Left cardiac atrium (tissue), 4 donors: ENCODE results near the gene DDX39A. TPM values are rescaled to one million over a fixed set of nuclear protein-coding genes. Genes with fewer than 3 reads are reported as not detected.
"Not testable (repeated sequence)": the region's sequence is repeated elsewhere in the genome, so short reads cannot be mapped to it uniquely, and the experiment has no call there.

Experiments used
- ATAC-seq, 2 donors: fragments of 200-7000 bp; cut with Tn5 transposase; one replicate each; pipeline ENCODE4 v1.9.1; 2020; ENCODE audit warnings: mild to moderate bottlenecking in 2 of 2, moderate library complexity in 2 of 2
- DNase-seq: peaks from one replicate; pipeline ENCODE4 v3.0.0-alpha.2; 2020
- intact Hi-C, 2 donors: fragments of 100-400 bp; cut with DNase I; formaldehyde crosslinking; loops; one replicate each; pipeline versions ENCODE4 v1.14.1 to v1.15.1; 2022 to 2023
- total RNA-seq, 2 donors: library from RNA; stranded (reverse); fragmentation: NEBNext Ultra II Directional; extraction: Animal tissue kit (Norgen Biotek cat#: 25700); gene quantifications; one replicate each; pipeline ENCODE4 v1.2.1, GENCODE V29; 2021
- donor health status: DM: no; HTN: yes; CAD: no.
- donor health status: DM: no; HTN: yes; CAD: no; lungs with severe emphysema.
- donor health status: DM: yes; HTN: yes; CAD: no.
- donor health status: Dilated cardiomyopathy.

DDX39A gene
- total RNA-seq, 2 donors from 2014 or later, result 31.8 to 41.6 TPM

DNA sequence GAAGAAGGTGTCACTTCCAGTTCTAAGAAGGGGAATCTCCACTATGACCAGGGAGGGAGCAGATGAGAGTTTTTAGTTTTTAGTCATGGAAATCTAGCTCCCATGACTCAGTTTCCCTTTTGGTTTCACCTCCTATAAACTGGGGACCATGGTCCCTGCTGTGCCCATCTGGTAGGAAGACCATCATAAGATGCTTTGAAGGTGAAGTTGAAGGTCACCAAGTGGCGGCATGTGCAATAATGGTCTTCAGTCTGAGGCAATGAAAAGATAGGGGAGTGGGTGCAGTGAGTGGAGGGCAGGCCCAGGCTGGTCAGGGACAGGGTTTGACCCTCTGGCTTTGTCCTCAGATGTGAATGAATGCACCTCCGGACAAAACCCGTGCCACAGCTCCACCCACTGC lies 22.4 kb downstream of the DDX39A start:
- ATAC-seq, DNase-seq, intact Hi-C loops: not testable (repeated sequence)

GRCh38 chr19:14395710-14396336 lies 23.3 kb downstream of the DDX39A start:
- intact Hi-C loops, result no loop called here
- no peak for DNase-seq
- ATAC-seq, result peak in 1 of 2 donors; percentile 10

DNA sequence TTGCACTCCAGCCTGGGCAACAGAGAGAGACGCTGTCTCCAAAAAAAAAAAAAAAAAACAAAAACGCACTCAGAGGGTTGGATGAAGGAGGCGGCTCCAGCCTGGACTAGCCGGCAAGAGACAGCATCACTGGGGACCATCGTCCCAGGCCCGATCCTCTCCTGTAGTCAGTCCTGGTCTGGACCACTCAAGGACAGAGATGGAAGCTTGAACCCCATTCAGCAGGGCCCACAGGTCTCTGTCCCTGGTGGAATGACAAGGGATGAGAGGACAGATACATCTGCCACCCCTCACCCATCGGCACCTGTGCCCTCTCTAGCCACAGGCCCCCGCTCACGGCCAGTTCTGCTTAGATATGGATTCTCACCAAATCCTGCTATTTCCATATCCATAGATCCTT lies 23.9 kb downstream of the DDX39A start:
- intact Hi-C loops, result no loop called here
- ATAC-seq, result no peak
- DNase-seq, result no peak

DNA sequence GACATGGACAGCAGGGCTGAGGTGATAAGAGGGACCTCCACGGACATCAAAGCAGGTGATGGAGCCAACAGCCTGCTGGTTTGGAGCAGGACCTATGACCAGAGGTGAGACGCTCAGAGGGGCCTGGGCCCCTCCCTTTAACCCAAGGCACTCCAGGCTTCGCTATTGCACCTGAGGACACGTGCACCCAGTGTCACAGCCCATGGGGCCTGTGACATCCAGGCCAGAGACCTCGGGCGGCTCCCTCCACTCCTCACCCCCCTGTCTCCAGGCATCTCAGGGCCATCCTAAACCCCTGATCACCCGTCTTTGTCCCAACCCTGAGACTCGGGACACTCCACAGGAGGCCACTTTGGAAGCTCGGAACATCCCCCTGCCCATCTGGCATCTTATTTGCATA lies 25.0 kb downstream of the DDX39A start:
- intact Hi-C loops, result no loop called here
- DNase-seq (no peak), ATAC-seq (no peak)

DNA sequence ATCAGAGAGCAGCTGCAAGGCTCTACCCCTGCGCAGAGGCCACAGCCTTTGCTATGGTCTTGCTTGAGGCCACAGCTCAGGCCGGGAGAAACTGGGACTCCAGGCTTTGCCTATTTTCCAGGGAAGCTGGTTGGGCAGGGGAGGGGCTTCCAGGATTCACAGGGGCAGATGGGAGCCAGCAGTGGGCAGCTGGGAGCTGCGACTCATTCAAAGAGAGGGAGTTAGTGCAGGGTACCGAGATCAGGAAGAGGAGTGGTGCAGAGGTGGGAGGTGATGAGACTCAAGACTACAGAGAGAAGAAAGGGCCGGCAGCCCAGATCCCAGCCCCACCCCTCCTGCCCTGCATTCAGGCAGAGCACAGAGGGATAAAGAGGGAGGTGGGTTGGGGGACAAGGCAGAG lies 25.8 kb downstream of the DDX39A start:
- intact Hi-C loops, result no loop called here
- ATAC-seq, result no peak
- no peak for DNase-seq

GRCh38 chr19:14391156-14391821 lies 27.9 kb downstream of the DDX39A start:
- DNase-seq, result no peak
- intact Hi-C loops, result no loop called here
- ATAC-seq, result no peak

GRCh38 chr19:14390548-14390947 lies 28.6 kb downstream of the DDX39A start:
- DNase-seq, result no peak
- intact Hi-C loops, result no loop called here
- no peak for ATAC-seq

DNA sequence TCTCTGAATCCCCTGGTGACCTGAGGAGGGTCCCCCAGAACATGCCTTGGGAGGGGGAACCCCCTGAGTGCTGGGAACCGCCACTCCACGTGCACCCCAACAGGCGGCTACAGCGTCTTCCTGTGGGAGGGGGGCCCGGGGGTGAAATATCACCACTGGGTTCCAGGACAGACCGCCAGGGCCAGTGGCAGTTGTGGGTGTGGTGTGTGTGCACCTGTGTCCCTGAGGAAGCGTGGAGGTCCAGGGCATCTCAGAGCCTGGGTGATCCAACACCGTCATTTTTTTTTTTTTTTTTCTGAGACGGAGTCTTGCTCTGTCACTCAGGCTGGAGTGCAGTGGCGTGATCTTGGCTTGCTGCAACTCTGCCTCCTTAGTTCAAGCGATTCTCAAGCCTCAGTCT lies 33.6 kb downstream of the DDX39A start:
- DNase-seq (no peak), ATAC-seq (no peak)
- intact Hi-C loops, result no loop called here

- peak in 1 of 2 donors; percentile 36 for ATAC-seq
Observed at GRCh38 chr19:14383661-14384555, 35.2 kb downstream of the DDX39A start.

DNA sequence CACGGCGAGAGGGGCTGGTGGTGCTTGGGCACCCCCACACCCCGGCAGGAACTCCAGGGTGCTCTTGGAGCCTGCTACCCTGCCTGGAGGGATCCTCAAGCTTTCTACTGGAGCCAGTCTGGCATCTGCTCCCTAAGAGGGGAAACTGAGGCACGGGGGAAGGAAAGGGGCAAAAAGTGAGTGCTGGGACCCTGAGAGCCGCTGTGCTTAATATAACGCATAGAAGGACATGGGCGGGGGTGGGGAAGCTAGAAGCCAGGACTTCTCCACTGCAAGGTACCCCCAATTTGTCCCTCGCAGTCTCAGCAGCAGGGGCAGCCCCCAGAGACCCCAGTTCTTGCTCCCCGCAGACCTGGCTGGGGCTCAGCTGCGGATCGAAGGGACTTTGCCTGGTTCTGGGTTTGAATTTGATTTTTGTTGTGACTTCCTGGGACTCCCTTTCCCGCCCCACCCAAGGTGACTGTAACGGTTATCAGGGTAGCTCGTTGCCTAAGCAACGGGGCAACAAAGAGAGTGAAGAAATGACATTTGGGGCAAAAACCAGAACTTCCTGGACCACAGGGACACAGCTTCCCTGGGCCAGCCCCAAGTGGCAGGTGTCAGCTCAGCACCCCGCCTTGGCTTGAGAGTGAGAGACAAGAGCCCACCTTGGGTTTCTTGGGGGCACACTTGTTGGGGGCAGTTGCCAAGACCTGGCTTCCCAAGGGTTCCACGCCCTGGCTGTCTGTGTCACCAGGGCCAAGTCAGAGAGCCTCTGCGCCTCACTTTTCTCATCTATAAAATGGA lies 37.3 kb downstream of the DDX39A start:
- intact Hi-C loops, result no loop called here
- ATAC-seq (peak; percentile 20 to 31), DNase-seq (peak; percentile 65)

More at GRCh38 chr19:14383661-14384555, 35.2 kb downstream of the DDX39A start:
- DNase-seq, result peak; percentile 40
- intact Hi-C loops, result no loop called here

DNA sequence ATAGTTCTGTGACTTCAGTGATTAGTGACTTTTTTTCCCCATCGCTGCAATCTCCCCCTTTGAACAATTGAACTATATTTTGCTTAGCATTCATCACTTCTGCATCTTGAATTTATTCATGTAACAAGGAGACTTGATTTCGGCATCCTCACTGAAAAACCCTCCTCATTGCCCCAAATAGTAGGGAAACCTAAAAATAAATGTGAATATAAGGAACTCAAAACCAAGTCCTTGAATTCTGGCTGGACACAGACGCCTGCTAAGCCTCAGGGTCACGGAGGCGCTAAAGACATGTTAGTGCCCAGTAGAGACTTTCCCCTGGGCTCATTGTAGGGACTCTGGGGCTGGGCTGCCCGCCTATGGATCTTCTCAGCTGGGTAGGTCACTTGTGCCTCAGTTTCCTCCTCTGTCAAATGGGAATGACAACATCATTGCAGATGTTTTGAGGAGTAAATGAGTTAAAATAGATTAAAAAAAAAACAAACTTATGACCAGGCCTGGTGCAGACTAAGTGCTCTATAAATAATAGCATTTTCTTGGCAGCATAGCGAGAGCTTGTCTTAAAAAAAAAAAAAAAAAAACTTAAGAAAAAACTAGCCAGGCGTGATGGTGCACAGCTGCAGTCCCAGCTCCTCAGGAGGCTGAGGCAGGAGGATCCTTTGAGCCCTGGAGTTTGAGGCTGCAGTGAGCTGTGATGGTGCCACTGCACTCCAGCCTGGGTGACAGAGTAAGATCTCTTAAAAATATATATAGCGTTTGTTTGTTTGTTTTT lies 39.7 kb downstream of the DDX39A start:
- intact Hi-C loops, result no loop called here
- no peak for ATAC-seq
- no peak for DNase-seq

- ATAC-seq, result no peak
- no peak for DNase-seq
- intact Hi-C loops, result no loop called here
Observed at GRCh38 chr19:14378890-14379289, 40.3 kb downstream of the DDX39A start.

DNA sequence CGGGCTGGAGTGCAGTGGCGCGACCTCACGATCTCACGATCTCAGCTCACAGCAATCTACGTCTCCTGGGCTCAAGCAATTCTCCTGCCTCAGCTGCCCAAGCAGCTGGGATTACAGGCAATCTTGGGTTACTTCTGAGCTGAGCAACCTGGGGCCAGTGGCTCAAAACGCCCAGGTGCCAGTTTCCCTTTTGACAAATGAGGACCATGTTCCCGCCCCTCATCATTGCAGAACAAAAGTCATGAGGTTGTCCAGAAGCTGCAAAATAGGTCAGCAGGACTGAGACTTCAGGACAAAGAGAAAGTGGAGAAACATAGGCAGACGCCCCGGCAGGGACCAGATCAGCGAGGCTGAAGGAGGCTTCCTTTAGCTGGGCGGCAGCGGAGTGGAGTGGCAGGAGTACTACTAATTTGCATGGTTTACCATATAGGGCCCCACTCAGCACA lies 41.2 kb downstream of the DDX39A start:
- no peak for DNase-seq
- intact Hi-C loops, result no loop called here
- no peak for ATAC-seq

DNA sequence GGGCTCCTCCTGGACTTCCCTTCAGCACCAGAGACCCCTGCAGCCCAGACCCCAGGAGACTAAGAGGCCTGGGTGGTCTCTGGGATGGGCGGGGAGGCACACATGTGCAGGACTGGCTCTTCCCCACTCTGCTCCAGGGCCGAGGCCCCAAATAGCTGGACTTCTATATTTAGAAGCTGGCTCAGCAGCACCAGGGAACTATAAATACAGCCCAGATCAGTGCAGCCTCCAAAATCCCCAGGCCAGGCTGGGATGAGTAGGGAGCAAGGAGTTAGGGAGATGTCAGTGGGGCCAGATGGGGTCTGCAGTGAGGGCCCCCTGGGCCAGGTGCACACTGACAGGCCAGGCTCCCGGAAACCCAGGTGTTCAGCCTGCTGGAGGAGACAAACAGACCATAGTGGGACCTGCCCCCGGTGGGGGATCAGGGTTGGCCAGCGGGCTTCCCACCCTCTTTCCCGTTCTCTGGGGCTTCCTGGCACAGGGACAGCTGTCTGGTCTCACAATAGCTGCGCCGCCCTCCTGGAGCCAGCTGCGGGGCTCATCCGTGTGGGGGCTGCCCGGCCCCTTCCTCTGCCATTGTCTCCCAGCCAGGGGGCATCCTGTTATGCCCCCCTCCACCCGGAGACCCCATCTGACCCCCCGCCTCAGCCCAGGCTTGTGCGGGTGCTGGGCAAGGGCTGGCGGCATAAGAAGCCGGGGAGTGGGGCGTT lies 43.4 kb downstream of the DDX39A start:
- intact Hi-C loops, result no loop called here
- ATAC-seq (peak; percentile 87 to 89), DNase-seq (peak; percentile 34)

DNA sequence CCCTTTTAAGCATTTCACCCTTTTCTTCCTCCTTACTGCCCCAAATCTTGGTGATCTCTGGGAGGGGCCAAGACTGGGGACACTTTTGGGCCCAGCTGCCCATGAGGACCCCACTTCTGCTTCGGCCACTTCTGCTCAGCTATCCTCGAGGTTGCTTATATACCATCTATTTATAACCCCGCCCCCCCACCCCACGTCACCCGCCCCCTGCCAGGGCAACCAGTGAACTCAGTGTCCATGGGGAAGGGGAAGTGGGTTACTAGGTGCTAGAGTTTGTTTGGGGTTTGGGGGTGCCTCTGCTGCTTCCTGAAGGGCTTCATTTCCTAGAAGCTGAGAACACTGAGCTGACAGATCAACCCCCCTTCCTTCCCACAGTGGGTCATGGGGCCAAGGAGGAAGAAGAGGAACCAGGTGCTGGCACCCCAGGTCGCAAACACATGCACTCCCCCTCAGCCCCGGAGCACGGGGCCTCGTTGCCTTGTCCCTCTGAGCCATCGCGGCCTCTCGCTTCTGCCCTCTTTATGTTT lies 44.0 kb downstream of the DDX39A start:
- intact Hi-C loops, result no loop called here
- ATAC-seq (peak; percentile 67 to 73), DNase-seq (peak; percentile 42)

- intact Hi-C loops, DNase-seq, ATAC-seq: not testable (repeated sequence)
Observed at GRCh38 chr19:14374313-14374712, 44.8 kb downstream of the DDX39A start.

DNA sequence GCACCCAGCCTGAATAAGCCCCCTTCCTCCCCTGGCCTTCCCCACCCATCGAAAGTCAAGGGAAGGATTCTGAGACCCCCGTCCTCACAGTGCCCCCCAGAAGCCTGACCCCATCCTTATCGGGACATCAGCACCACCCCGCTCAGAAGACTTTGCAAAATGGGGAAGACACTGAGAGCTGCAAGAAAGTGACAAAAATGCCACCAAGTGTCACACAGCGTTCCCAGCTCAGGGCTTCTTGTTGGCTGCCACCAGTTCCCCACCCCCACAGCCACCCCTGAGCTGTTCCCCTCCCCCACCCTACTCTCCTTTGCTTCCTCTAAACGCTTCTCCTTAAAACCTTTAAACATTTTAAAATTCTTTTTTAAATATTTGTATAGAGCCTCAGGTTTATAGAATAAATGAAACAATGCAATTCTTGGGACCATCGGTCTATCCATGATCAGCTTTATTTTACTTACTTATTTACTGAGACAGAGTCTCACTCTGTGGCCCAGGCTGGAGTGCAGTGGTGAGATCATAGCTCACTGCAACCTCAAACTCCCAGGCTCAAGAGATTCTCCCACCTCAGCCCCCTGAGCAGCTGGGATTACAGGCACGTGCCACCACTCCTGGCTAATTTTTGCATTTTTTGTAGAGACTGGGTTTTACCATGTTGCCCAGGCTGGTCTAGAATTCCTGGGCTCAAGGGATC lies 46.6 kb downstream of the DDX39A start:
- ATAC-seq, DNase-seq, intact Hi-C loops: not testable (repeated sequence)
